Spleen (tissue), 11 donors: ENCODE measurements around the gene NSD2. TPM values are rescaled to one million over a fixed set of nuclear protein-coding genes. Genes with fewer than 3 reads are reported as not detected.

ENCODE experiments used
- DNase-seq: peaks from one replicate; pipeline ENCODE4 v3.0.0-alpha.2; 2020
- H3K27ac ChIP-seq, 8 donors: fragments of 200-600 bp; sonication (generic) in 7 of 8; 1 replicate in 4 of 8; 2 replicates in 4 of 8; pipeline versions ENCODE4 v1.5.0 to v1.8.0; 2016 to 2021; ENCODE audit warnings: inconsistent platforms in 4 of 8, mild to moderate bottlenecking in 4 of 8, moderate library complexity in 1 of 8
- H3K27me3 ChIP-seq, 7 donors: fragments of 200-600 bp; sonication (generic) in 6 of 7; replicated peaks in 1 of 7; 1 replicate in 4 of 7; 2 replicates in 3 of 7; pipeline versions ENCODE4 v1.5.0 to v1.8.0; 2016 to 2021; ENCODE audit warnings: inconsistent platforms in 3 of 7, mild to moderate bottlenecking in 1 of 7
- H3K36me3 ChIP-seq, 6 donors: fragments of 200-600 bp; sonication (generic) in 5 of 6; 1 replicate in 4 of 6; 2 replicates in 2 of 6; pipeline versions ENCODE4 v1.5.0 to v1.8.0; 2016 to 2021; ENCODE audit warnings: inconsistent platforms in 2 of 6
- H3K4me1 ChIP-seq, 6 donors: fragments of 200-600 bp; sonication (generic) in 5 of 6; 1 replicate in 3 of 6; 2 replicates in 3 of 6; pipeline versions ENCODE4 v1.5.0 to v1.8.0; 2016 to 2021; ENCODE audit warnings: inconsistent platforms in 3 of 6
- H3K4me3 ChIP-seq, 8 donors: fragments of 200-600 bp; sonication (generic) in 7 of 8; 1 replicate in 4 of 8; 2 replicates in 4 of 8; pipeline versions ENCODE4 v1.5.0 to v1.8.0; 2016 to 2021; ENCODE audit warnings: inconsistent platforms in 4 of 8, mild to moderate bottlenecking in 4 of 8, moderate library complexity in 2 of 8
- H3K9me3 ChIP-seq, 8 donors: fragments of 200-600 bp; sonication (generic) in 7 of 8; 1 replicate in 4 of 8; 2 replicates in 4 of 8; pipeline versions ENCODE4 v1.5.0 to v1.8.0; 2016 to 2021; ENCODE audit warnings: inconsistent platforms in 4 of 8
- POLR2A ChIP-seq, 3 donors: fragments of 450-650 bp; IDR thresholded peaks; one replicate each; pipeline ENCODE4 v1.5.1; 2017; ENCODE audit warnings: antibody characterized with exemption in 3 of 3, mild to moderate bottlenecking in 1 of 3
- POLR2AphosphoS5 ChIP-seq, 3 donors: sonication (generic); formaldehyde crosslinking; IDR thresholded peaks; one replicate each; pipeline ENCODE4 v1.5.1; 2017; ENCODE audit warnings: antibody characterized with exemption in 3 of 3
- WGBS, 5 donors: extraction: QIAGEN DNeasy Blood & Tissue Kit in 3 of 5; methylation state at CpG; one replicate each; pipeline versions ENCODE4 v1.1.5 to v1.1.7; 2013 to 2018; 5-methylcytosine and 5-hydroxymethylcytosine counted together
- intact Hi-C: fragments of 100-400 bp; cut with DNase I; formaldehyde crosslinking; loops from one replicate; pipeline ENCODE4 v1.15.0; 2023; ENCODE audit warnings: low total_unique reads
- polyA plus RNA-seq, 3 donors: library from polyadenylated mRNA; stranded (reverse); fragments of 200-250 nt; gene quantifications; one replicate each; pipeline ENCODE4 v1.2.1, GENCODE V29; 2013
- total RNA-seq, 7 donors: library from RNA; depleted of rRNA in 3 of 7; stranded (reverse); fragments of >200 nt in 3 of 7; fragmentation: NEBNext Ultra II Directional in 4 of 7; extraction: Animal tissue kit (Norgen Biotek cat#: 25700) in 4 of 7; gene quantifications; one replicate each; pipeline versions ENCODE4 v1.1.0 to v1.2.1, GENCODE V29; 2016 to 2021
- TF ChIP-seq, protein P1 (sequence below), 11 experiments: fragments of 200-600 bp in 7 of 11; fragments of 450-650 bp in 4 of 11; sonication (generic) in 4 of 11; IDR thresholded peaks in 8 of 11; conservative IDR thresholded peaks in 3 of 11; 1 replicate in 7 of 11; 2 replicates in 4 of 11; pipeline versions ENCODE4 v1.4.0 to v1.8.0; 2016 to 2021; ENCODE audit warnings: antibody characterized with exemption in 11 of 11, inconsistent platforms in 4 of 11, mild to moderate bottlenecking in 1 of 11
- donor health status: healthy with polysubstance abuse.
- donor health status: DM: no; HTN: no; CAD: no; lungs with moderate emphysema.
- donor health status: DM: no; HTN: no; CAD: no.
- donor health status: Bipolar disorder and iron deficiency.
- donor health status: healthy.
- donor health status: DM: no; HTN: no; CAD: no.
- donor health status: DM: yes; HTN: yes; CAD: no.

Gene NSD2
- total and polyA plus RNA-seq, 10 donors: 7.1 to 58.9 (median 47.8) TPM

GRCh38 chr4:1982124-1983052 lies 111.2 kb downstream of the NSD2 start:
- Histone ChIP-seq H3K4me1 (peaks cover 0 to 12% (median 4%) of the 10 kb centered on the region in 6 donors), H3K9me3 (no peaks in the 10 kb centered on the region), H3K27ac (no peak overlapping the region), H3K4me3 (no peak overlapping the region), H3K27me3 (no peaks in the 10 kb centered on the region), H3K36me3 (peaks cover 3 to 100% (median 97%) of the 10 kb centered on the region in 6 donors)
- intact Hi-C loops: no loop called here
- 89 to 95% (median 90%) methylated on average over 16 of the region's 16 CpGs for WGBS, 5 donors
- DNase-seq: peak; percentile 41
- TF ChIP-seq, protein P1, sequence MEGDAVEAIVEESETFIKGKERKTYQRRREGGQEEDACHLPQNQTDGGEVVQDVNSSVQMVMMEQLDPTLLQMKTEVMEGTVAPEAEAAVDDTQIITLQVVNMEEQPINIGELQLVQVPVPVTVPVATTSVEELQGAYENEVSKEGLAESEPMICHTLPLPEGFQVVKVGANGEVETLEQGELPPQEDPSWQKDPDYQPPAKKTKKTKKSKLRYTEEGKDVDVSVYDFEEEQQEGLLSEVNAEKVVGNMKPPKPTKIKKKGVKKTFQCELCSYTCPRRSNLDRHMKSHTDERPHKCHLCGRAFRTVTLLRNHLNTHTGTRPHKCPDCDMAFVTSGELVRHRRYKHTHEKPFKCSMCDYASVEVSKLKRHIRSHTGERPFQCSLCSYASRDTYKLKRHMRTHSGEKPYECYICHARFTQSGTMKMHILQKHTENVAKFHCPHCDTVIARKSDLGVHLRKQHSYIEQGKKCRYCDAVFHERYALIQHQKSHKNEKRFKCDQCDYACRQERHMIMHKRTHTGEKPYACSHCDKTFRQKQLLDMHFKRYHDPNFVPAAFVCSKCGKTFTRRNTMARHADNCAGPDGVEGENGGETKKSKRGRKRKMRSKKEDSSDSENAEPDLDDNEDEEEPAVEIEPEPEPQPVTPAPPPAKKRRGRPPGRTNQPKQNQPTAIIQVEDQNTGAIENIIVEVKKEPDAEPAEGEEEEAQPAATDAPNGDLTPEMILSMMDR (IDR thresholded peaks at IDR 0.05 in 8 of 11, conservative IDR thresholded peaks at IDR 0.05 in 3 of 11): no peak
- TF ChIP-seq POLR2AphosphoS5 (IDR thresholded peaks at IDR 0.05): peak in 1 of 3 donors; percentile 9

DNA sequence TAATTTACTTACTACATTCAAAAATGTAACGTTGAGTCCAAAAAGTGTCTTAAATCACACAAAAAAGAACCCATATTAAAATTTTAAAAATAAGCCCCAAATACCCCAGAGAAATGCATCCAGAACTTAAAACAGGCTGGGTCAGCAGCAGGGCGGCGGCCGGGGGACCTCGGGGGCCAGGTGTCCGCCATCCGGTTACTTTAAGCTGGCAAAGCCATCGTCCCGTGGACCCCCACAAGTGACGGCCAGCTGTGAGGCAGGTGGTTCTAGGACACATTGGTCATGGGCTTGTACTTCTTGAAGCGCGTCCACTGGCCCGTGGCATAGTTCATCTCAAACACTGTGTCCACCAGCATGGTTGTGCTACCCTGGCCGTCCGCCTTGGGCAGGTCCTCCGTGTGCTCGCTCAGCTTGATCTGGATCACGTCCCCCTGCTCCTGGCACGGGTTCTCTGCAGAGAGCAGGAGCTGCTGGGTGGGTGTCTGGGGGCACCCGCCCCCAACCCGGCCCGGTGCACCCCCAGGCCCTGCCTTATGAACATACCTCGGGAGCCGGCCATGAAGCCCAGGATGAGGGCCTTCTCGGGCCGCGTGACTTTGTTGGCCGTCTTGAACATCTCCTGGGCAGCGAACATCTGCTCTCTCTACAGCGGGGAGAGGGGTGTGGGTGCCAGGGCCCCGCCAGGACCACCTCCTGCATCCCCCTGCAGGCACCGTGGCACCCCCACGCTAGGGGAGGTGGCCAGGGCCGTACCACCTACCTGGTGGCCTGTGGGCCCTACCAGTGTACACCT lies 112.1 kb downstream of the NSD2 start:
- Histone ChIP-seq H3K9me3 (no peaks in the 10 kb centered on the region), H3K4me3 (no peak overlapping the region), H3K4me1 (peaks cover 0 to 19% (median 5%) of the 10 kb centered on the region in 6 donors), H3K36me3 (peaks cover 3 to 100% (median 98%) of the 10 kb centered on the region in 6 donors), H3K27ac (no peak overlapping the region), H3K27me3 (no peaks in the 10 kb centered on the region)
- DNase-seq: peak; percentile 73
- intact Hi-C loops: no loop called here
- no peak for TF ChIP-seq POLR2A (IDR thresholded peaks at IDR 0.05)
- TF ChIP-seq POLR2AphosphoS5 (IDR thresholded peaks at IDR 0.05): peak in 1 of 3 donors; percentile 45
- 91 to 95% (median 94%) methylated on average over 18 to 34 of the region's 34 CpGs for WGBS, 5 donors

DNA sequence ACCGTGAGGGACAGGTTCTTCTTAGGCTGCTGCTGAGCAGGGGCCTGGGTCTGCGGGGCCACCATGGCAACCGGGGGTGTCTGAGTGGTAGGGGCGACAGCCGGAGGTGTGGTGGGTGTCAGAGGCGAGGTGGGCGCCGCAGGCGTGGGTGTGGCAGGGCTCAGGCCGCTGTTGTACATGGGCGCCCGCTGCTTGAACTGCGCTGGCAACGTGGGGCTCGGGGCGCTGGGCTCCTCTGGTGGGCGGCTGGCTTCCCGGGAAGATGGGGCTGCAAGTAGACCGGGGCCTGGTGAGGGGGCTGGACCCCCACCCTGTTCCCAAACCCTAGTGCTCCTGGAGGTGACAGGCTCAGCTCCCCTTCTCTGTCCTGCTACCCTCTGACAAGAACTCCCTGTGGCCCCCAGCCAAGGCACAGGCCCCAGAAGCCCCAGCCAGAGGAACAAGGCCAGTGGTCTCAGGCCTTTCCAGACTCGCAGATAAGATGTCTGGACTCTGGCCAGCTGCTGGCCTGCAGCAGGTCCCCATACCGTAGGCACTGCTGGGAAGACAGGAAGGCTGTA lies 112.7 kb downstream of the NSD2 start:
- Histone ChIP-seq H3K9me3 (no peaks in the 10 kb centered on the region), H3K27me3 (no peaks in the 10 kb centered on the region), H3K4me3 (no peak overlapping the region), H3K27ac (no peak overlapping the region), H3K36me3 (peaks cover 3 to 100% (median 98%) of the 10 kb centered on the region in 6 donors), H3K4me1 (peaks cover 0 to 21% (median 8%) of the 10 kb centered on the region in 6 donors)
- peak; percentile 69 for DNase-seq
- 90 to 93% (median 91%) methylated on average over 16 to 21 of the region's 21 CpGs for WGBS, 5 donors
- intact Hi-C loops: no loop called here
- TF ChIP-seq, protein P1 (IDR thresholded peaks at IDR 0.05 in 8 of 11, conservative IDR thresholded peaks at IDR 0.05 in 3 of 11): no peak
- no peak for TF ChIP-seq POLR2AphosphoS5 (IDR thresholded peaks at IDR 0.05)

DNA sequence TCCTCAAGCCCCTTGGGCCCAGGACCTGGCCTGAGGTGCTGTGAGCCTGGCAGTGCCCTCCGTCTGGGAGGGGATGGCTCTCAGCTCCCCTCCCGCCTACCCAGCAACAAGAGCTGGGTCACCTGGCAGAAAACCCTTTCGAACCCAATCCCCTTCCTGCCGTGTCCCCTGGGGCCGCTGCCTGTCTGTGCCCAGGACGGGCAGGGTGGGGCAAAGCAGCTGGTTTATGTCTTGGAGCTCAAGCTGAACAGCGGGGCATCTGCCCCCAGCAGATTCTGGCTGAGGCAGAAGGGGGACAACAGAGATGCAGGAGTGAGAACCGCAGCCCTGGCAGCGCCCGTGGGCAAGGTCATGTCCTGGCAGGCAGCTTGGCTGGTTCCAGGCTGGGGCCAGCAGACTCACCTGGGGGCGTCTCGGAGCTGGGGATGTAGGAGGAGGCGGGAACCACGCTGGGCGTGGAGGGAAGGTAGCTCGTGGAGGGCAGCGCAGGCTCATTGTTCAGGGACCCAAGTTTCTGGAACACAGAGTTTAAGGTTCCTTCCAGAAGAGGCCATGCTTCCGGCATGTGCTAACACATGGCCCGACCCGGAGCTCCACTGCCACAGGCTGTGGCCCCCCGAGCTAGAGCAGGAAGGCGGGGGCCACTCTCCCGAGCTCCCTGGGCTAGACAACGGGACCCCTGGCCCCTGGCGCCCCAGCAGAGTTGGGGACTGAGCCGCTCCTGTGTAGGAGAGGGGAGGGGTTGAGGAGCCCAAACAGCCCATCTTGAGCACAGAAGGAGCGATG lies 113.4 kb downstream of the NSD2 start:
- DNase-seq: peak; percentile 73

More for the DNA sequence above, 113.4 kb downstream of the NSD2 start:
- peaks cover 3 to 100% (median 98%) of the 10 kb centered on the region in 6 donors for H3K36me3 ChIP-seq
- H3K9me3 ChIP-seq: no peaks in the 10 kb centered on the region
- no peak overlapping the region for H3K4me3 ChIP-seq
- TF ChIP-seq POLR2AphosphoS5 (IDR thresholded peaks at IDR 0.05): peak in 1 of 3 donors; percentile 53
- TF ChIP-seq, protein P1 (IDR thresholded peaks at IDR 0.05 in 8 of 11, conservative IDR thresholded peaks at IDR 0.05 in 3 of 11): no peak
- H3K27ac ChIP-seq: no peak overlapping the region
- H3K4me1 ChIP-seq: peaks cover 0 to 21% (median 8%) of the 10 kb centered on the region in 6 donors
- intact Hi-C loops: no loop called here
- WGBS, 5 donors: 80 to 89% (median 87%) methylated on average over 22 to 27 of the region's 27 CpGs
- no peaks in the 10 kb centered on the region for H3K27me3 ChIP-seq
